Measurements from ENCODE around the gene GPR180. TPM values are rescaled to one million over a fixed set of nuclear protein-coding genes. Genes with fewer than 3 reads are reported as not detected.

Gene GPR180
- total RNA-seq, 4 donors from 2014 or later, result 2.0 to 4.2 (median 2.8) TPM

DNA sequence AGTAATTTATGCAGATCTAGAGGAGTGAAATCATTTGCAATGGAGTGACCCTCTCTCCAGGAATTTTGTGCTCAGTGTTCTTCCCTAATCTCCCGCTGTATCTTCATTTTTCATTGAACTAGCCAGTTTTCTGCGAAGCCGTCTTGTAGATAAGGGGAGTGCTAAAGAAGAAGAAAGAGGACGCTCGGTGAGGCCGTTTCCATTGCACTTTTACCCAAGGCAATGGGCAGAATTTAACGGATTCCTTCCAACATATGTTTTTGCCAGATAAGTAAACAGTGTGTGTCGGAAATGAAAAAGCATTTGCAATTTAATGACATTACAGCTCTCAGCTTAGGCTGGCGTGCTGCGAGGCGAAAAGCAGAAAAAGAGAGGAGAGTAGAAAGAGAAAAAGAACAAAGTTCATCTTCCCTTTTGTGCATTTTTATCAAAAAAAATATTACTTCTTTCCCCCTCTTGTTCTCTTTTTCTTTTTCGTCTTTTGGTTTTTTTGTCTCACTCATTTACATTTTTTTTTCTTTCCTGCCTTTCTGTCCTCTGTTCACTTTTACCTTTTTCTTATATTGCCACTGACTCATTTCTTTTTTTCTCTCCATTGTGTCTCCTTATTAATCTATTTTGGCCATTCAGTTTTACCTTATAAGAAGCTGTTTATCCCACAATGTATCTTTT, 60.8 kb downstream of the GPR180 start:
- Histone ChIP-seq H3K27me3 (no peaks in the 10 kb centered on the region), H3K27ac (no peak overlapping the region), H3K36me3 (no peaks in the 10 kb centered on the region), H3K9me3 (no peaks in the 10 kb centered on the region), H3K4me3 (no peak overlapping the region), H3K4me1 (no peaks in the 10 kb centered on the region)
- TF ChIP-seq, protein P1, sequence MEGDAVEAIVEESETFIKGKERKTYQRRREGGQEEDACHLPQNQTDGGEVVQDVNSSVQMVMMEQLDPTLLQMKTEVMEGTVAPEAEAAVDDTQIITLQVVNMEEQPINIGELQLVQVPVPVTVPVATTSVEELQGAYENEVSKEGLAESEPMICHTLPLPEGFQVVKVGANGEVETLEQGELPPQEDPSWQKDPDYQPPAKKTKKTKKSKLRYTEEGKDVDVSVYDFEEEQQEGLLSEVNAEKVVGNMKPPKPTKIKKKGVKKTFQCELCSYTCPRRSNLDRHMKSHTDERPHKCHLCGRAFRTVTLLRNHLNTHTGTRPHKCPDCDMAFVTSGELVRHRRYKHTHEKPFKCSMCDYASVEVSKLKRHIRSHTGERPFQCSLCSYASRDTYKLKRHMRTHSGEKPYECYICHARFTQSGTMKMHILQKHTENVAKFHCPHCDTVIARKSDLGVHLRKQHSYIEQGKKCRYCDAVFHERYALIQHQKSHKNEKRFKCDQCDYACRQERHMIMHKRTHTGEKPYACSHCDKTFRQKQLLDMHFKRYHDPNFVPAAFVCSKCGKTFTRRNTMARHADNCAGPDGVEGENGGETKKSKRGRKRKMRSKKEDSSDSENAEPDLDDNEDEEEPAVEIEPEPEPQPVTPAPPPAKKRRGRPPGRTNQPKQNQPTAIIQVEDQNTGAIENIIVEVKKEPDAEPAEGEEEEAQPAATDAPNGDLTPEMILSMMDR (IDR thresholded peaks at IDR 0.05), result no peak
- no peak for TF ChIP-seq EP300 (IDR thresholded peaks at IDR 0.05)
- TF ChIP-seq POLR2A (IDR thresholded peaks at IDR 0.05), result no peak
- no peak for TF ChIP-seq POLR2AphosphoS5 (IDR thresholded peaks at IDR 0.05)
- no peak for DNase-seq (ENCODE audit: low spot score in 2 of 2)
- 59% methylated on average over 12 of the region's 12 CpGs for WGBS

- no peaks in the 10 kb centered on the region for H3K4me1 ChIP-seq
- no peaks in the 10 kb centered on the region for H3K27me3 ChIP-seq
Measured at GRCh38 chr13:94664889-94665288, 63.2 kb downstream of the GPR180 start.

GRCh38 chr13:94666065-94666464, 64.4 kb downstream of the GPR180 start:
- H3K9me3 ChIP-seq, result no peaks in the 10 kb centered on the region
- no peak overlapping the region for H3K27ac ChIP-seq
- no peaks in the 10 kb centered on the region for H3K27me3 ChIP-seq
- no peaks in the 10 kb centered on the region for H3K36me3 ChIP-seq
- TF ChIP-seq POLR2A (IDR thresholded peaks at IDR 0.05) (no peak), EP300 (IDR thresholded peaks at IDR 0.05) (no peak), POLR2AphosphoS5 (IDR thresholded peaks at IDR 0.05) (no peak)
- TF ChIP-seq, protein P1 (IDR thresholded peaks at IDR 0.05), result no peak
- WGBS, result 62% methylated on average over 7 of the region's 7 CpGs
- DNase-seq (ENCODE audit: low spot score in 2 of 2), result no peak
- no peak overlapping the region for H3K4me3 ChIP-seq
- no peaks in the 10 kb centered on the region for H3K4me1 ChIP-seq

More at GRCh38 chr13:94664889-94665288, 63.2 kb downstream of the GPR180 start:
- no peak overlapping the region for H3K4me3 ChIP-seq
- TF ChIP-seq EP300 (IDR thresholded peaks at IDR 0.05), result no peak
- TF ChIP-seq, protein P1 (IDR thresholded peaks at IDR 0.05), result no peak
- no peak for TF ChIP-seq POLR2AphosphoS5 (IDR thresholded peaks at IDR 0.05)
- TF ChIP-seq POLR2A (IDR thresholded peaks at IDR 0.05), result no peak
- DNase-seq (ENCODE audit: low spot score in 2 of 2), result no peak
- 52% methylated on average over 7 of the region's 7 CpGs for WGBS
- H3K9me3 ChIP-seq, result no peaks in the 10 kb centered on the region
- H3K36me3 ChIP-seq, result no peaks in the 10 kb centered on the region
- H3K27ac ChIP-seq, result no peak overlapping the region

- no peak for DNase-seq (ENCODE audit: low spot score in 2 of 2)
- Histone ChIP-seq H3K27ac (no peak overlapping the region), H3K4me1 (no peaks in the 10 kb centered on the region), H3K9me3 (no peaks in the 10 kb centered on the region), H3K27me3 (no peaks in the 10 kb centered on the region), H3K4me3 (no peak overlapping the region), H3K36me3 (no peaks in the 10 kb centered on the region)
- TF ChIP-seq, protein P1 (IDR thresholded peaks at IDR 0.05), result no peak
- TF ChIP-seq POLR2A (IDR thresholded peaks at IDR 0.05) (no peak), EP300 (IDR thresholded peaks at IDR 0.05) (no peak), POLR2AphosphoS5 (IDR thresholded peaks at IDR 0.05) (no peak)
- 66% methylated on average over 2 of the region's 2 CpGs for WGBS
Measured at GRCh38 chr13:94667190-94667589, 65.5 kb downstream of the GPR180 start.

GRCh38 chr13:94672400-94672799, 70.7 kb downstream of the GPR180 start:
- no peak for DNase-seq (ENCODE audit: low spot score in 2 of 2)
- Histone ChIP-seq H3K27me3 (no peaks in the 10 kb centered on the region), H3K4me3 (no peak overlapping the region), H3K9me3 (no peaks in the 10 kb centered on the region), H3K27ac (no peak overlapping the region), H3K4me1 (no peaks in the 10 kb centered on the region), H3K36me3 (no peaks in the 10 kb centered on the region)
- TF ChIP-seq EP300 (IDR thresholded peaks at IDR 0.05) (no peak), POLR2A (IDR thresholded peaks at IDR 0.05) (no peak), POLR2AphosphoS5 (IDR thresholded peaks at IDR 0.05) (no peak)
- TF ChIP-seq, protein P1 (IDR thresholded peaks at IDR 0.05), result no peak
- WGBS, result 76% methylated on average over 2 of the region's 2 CpGs
